ENCODE measurements around the gene PPM1M.

Gene PPM1M

GRCh38 chr3:52298149-52299098 lies 52.9 kb downstream of the PPM1M start:
- Histone ChIP-seq H3K79me2 (ENCODE audit: insufficient read depth, low read length) (no peaks in the 10 kb centered on the region), H3K4me2 (ENCODE audit: low read length) (no peak overlapping the region), H3K9me3 (ENCODE audit: low read length) (no peaks in the 10 kb centered on the region), H3F3A (ENCODE audit: insufficient read depth, low read length) (no peaks in the 10 kb centered on the region), H2AFZ (ENCODE audit: low read length) (no peak overlapping the region), H3K27ac (ENCODE audit: low read depth, low read length, poor library complexity, severe bottlenecking) (no peak overlapping the region), H3K4me3 (ENCODE audit: low read depth, low read length, poor library complexity, severe bottlenecking) (no peak overlapping the region), H4K20me1 (ENCODE audit: insufficient read depth, low read length) (no peaks in the 10 kb centered on the region), H3K4me1 (ENCODE audit: insufficient read depth, low read length, severe bottlenecking) (no peaks in the 10 kb centered on the region), H3K27me3 (ENCODE audit: insufficient read depth, low read length) (no peaks in the 10 kb centered on the region; the same call in 1 of the 2 replicates), H3K9me2 (ENCODE audit: low read depth, low read length) (no peaks in the 10 kb centered on the region), H3K36me3 (ENCODE audit: insufficient read depth, low read length) (no peaks in the 10 kb centered on the region), H3K9ac (ENCODE audit: low read length) (no peak overlapping the region)
- TF ChIP-seq EZH2 (IDR thresholded peaks at IDR 0.05; ENCODE audit: borderline replicate concordance, low read length) = no peak
- TF ChIP-seq CTCF (IDR thresholded peaks at IDR 0.05; ENCODE audit: low read length) = no peak

- H3K4me1 ChIP-seq (ENCODE audit: insufficient read depth, low read length, severe bottlenecking) = no peaks in the 10 kb centered on the region
- H3K4me2 ChIP-seq (ENCODE audit: low read length) = no peak overlapping the region
- H4K20me1 ChIP-seq (ENCODE audit: insufficient read depth, low read length) = no peaks in the 10 kb centered on the region
- H3K79me2 ChIP-seq (ENCODE audit: insufficient read depth, low read length) = no peaks in the 10 kb centered on the region
- no peaks in the 10 kb centered on the region for H3K36me3 ChIP-seq (ENCODE audit: insufficient read depth, low read length)
- H3K27me3 ChIP-seq (ENCODE audit: insufficient read depth, low read length) = no peaks in the 10 kb centered on the region; the same call in 1 of the 2 replicates
- H3K9me2 ChIP-seq (ENCODE audit: low read depth, low read length) = no peaks in the 10 kb centered on the region
- H3K9me3 ChIP-seq (ENCODE audit: low read length) = no peaks in the 10 kb centered on the region
- H2AFZ ChIP-seq (ENCODE audit: low read length) = no peak overlapping the region
- H3F3A ChIP-seq (ENCODE audit: insufficient read depth, low read length) = no peaks in the 10 kb centered on the region
- H3K9ac ChIP-seq (ENCODE audit: low read length) = no peak overlapping the region
- H3K4me3 ChIP-seq (ENCODE audit: low read depth, low read length, poor library complexity, severe bottlenecking) = no peak overlapping the region
- H3K27ac ChIP-seq (ENCODE audit: low read depth, low read length, poor library complexity, severe bottlenecking) = no peak overlapping the region
- TF ChIP-seq CTCF (IDR thresholded peaks at IDR 0.05; ENCODE audit: low read length) = no peak
- TF ChIP-seq EZH2 (IDR thresholded peaks at IDR 0.05; ENCODE audit: borderline replicate concordance, low read length) = no peak
Observed at GRCh38 chr3:52299247-52299878, 53.8 kb downstream of the PPM1M start.

All from OCI-LY1 (cell line).